Measurements from ENCODE around the gene HDAC5.
"Not testable (repeated sequence)": the region's sequence is repeated elsewhere in the genome, so short reads cannot be mapped to it uniquely, and the experiment has no call there.

Gene HDAC5

DNA sequence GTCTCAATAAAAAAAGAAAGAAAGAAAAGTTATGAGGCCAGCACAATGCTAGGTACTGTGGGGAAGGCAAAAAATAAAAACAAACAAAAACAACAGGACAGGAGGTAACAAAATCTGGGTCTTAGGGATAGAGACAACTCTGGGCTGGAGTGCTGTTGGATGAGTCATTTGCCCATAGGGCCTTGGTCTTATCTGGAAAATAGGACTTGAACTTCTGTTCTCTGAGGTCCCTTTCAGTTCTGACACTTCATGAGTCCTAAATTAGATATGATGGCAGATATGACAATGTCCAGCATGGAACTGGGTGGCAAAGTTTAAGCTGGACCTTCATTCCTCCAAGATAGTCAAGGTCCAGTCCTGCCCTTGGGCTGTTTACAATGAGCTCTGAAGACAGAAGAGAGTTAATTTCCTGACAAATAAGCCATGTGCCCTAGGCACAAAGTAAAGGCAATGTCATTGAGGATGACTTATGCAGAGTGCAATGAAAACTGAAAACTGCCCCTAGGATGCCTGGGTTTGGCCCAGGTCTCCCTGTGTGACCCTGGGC, 8.9 kb upstream of the HDAC5 start:
- Histone ChIP-seq H3K9me3 (ENCODE audit: low read length) (no peaks in the 10 kb centered on the region), H3K27ac (ENCODE audit: low read depth, low read length, poor library complexity, severe bottlenecking) (no peak overlapping the region), H3K36me3 (ENCODE audit: insufficient read depth, low read length) (no peaks in the 10 kb centered on the region), H3K9ac (ENCODE audit: low read length) (no peak overlapping the region), H3K4me1 (ENCODE audit: insufficient read depth, low read length, severe bottlenecking) (no peaks in the 10 kb centered on the region), H2AFZ (ENCODE audit: low read length) (no peak overlapping the region), H3K27me3 (ENCODE audit: insufficient read depth, low read length) (no peaks in the 10 kb centered on the region), H3K4me3 (ENCODE audit: low read depth, low read length, poor library complexity, severe bottlenecking) (no peak overlapping the region), H3K4me2 (ENCODE audit: low read length) (no peak overlapping the region), H3F3A (ENCODE audit: insufficient read depth, low read length) (no peaks in the 10 kb centered on the region), H4K20me1 (ENCODE audit: insufficient read depth, low read length) (no peaks in the 10 kb centered on the region), H3K79me2 (ENCODE audit: insufficient read depth, low read length) (no peaks in the 10 kb centered on the region), H3K9me2 (ENCODE audit: low read depth, low read length) (no peaks in the 10 kb centered on the region)
- TF ChIP-seq EZH2 (IDR thresholded peaks at IDR 0.05; ENCODE audit: borderline replicate concordance, low read length), result no peak
- TF ChIP-seq, protein P1, sequence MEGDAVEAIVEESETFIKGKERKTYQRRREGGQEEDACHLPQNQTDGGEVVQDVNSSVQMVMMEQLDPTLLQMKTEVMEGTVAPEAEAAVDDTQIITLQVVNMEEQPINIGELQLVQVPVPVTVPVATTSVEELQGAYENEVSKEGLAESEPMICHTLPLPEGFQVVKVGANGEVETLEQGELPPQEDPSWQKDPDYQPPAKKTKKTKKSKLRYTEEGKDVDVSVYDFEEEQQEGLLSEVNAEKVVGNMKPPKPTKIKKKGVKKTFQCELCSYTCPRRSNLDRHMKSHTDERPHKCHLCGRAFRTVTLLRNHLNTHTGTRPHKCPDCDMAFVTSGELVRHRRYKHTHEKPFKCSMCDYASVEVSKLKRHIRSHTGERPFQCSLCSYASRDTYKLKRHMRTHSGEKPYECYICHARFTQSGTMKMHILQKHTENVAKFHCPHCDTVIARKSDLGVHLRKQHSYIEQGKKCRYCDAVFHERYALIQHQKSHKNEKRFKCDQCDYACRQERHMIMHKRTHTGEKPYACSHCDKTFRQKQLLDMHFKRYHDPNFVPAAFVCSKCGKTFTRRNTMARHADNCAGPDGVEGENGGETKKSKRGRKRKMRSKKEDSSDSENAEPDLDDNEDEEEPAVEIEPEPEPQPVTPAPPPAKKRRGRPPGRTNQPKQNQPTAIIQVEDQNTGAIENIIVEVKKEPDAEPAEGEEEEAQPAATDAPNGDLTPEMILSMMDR (IDR thresholded peaks at IDR 0.05; ENCODE audit: low read length), result no peak

DNA sequence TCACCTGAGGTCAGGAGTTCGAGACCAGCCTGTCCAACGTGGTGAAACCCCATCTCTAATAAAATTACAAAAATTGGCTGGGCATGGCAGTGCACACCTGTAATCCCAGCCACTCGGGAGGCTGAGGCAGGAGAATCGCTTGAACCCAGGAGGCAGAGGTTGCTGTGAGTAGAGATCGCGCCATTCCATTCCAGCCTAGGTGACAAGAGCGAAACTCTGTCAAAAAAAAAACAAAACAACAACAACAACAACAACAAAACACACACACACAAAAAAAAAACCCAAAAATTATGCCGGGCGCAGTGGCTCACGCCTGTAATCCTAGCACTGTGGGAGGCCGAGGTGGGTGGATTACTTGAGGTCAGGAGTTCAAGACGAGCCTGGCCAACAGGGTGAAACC, 7.9 kb upstream of the HDAC5 start:
- H3K79me2 ChIP-seq (ENCODE audit: insufficient read depth, low read length), result not testable (repeated sequence)

DNA sequence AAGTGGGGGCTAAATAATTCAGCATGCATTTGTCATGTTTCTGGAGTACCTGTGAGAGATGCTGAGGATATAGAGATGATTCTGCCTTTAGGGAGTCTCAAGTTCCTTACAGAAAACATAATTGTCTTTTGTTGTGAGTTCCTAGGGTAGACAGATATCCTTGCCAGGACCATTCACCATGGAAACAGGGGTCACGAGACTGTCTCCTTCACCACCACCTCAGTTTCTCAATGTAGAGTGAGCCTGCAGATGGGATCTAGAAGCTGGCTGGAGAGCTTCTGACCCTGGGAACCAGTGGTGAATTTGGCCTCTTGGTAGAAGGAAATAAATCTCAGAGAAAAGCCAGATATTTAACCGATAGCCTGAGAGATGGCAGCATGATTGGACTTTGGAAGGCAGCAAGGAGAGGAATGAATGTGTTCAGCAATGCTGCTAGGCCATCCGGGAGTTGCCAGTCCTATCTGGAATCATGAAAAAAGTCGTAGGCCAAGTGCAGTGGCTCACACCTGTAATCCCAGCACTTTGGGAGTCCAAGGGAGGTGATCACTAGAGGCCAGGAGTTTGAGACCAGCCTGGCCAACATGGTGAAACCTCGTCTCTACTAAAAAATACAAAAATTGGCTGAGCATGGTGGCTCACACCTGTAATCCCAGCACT, 7.4 kb upstream of the HDAC5 start:
- no peaks in the 10 kb centered on the region for H3K36me3 ChIP-seq (ENCODE audit: insufficient read depth, low read length)
- no peaks in the 10 kb centered on the region for H3K9me2 ChIP-seq (ENCODE audit: low read depth, low read length)
- peaks cover 4% of the 10 kb centered on the region for H3K4me1 ChIP-seq (ENCODE audit: insufficient read depth, low read length, severe bottlenecking)
- H3F3A ChIP-seq (ENCODE audit: insufficient read depth, low read length), result no peaks in the 10 kb centered on the region
- no peak overlapping the region for H3K9ac ChIP-seq (ENCODE audit: low read length)
- no peak overlapping the region for H3K27ac ChIP-seq (ENCODE audit: low read depth, low read length, poor library complexity, severe bottlenecking)
- no peaks in the 10 kb centered on the region for H3K79me2 ChIP-seq (ENCODE audit: insufficient read depth, low read length)
- TF ChIP-seq, protein P1 (IDR thresholded peaks at IDR 0.05; ENCODE audit: low read length), result no peak
- TF ChIP-seq EZH2 (IDR thresholded peaks at IDR 0.05; ENCODE audit: borderline replicate concordance, low read length), result no peak
- H4K20me1 ChIP-seq (ENCODE audit: insufficient read depth, low read length), result no peaks in the 10 kb centered on the region
- H2AFZ ChIP-seq (ENCODE audit: low read length), result no peak overlapping the region
- no peak overlapping the region for H3K4me2 ChIP-seq (ENCODE audit: low read length)
- no peak overlapping the region for H3K4me3 ChIP-seq (ENCODE audit: low read depth, low read length, poor library complexity, severe bottlenecking)
- H3K27me3 ChIP-seq (ENCODE audit: insufficient read depth, low read length), result no peaks in the 10 kb centered on the region
- H3K9me3 ChIP-seq (ENCODE audit: low read length), result no peaks in the 10 kb centered on the region

More for the DNA sequence above, 7.9 kb upstream of the HDAC5 start:
- not testable (repeated sequence) for H3K27ac ChIP-seq (ENCODE audit: low read depth, low read length, poor library complexity, severe bottlenecking); H3K4me1 ChIP-seq (ENCODE audit: insufficient read depth, low read length, severe bottlenecking); H4K20me1 ChIP-seq (ENCODE audit: insufficient read depth, low read length); H3K27me3 ChIP-seq (ENCODE audit: insufficient read depth, low read length); H3K9me2 ChIP-seq (ENCODE audit: low read depth, low read length); H3K4me3 ChIP-seq (ENCODE audit: low read depth, low read length, poor library complexity, severe bottlenecking); H3K36me3 ChIP-seq (ENCODE audit: insufficient read depth, low read length); H3K9ac ChIP-seq (ENCODE audit: low read length); H2AFZ ChIP-seq (ENCODE audit: low read length); H3K9me3 ChIP-seq (ENCODE audit: low read length); H3K4me2 ChIP-seq (ENCODE audit: low read length); H3F3A ChIP-seq (ENCODE audit: insufficient read depth, low read length)

- H3K4me3 ChIP-seq (ENCODE audit: low read depth, low read length, poor library complexity, severe bottlenecking), result no peak overlapping the region
- TF ChIP-seq, protein P1 (IDR thresholded peaks at IDR 0.05; ENCODE audit: low read length), result no peak
- no peak for TF ChIP-seq EZH2 (IDR thresholded peaks at IDR 0.05; ENCODE audit: borderline replicate concordance, low read length)
- H3F3A ChIP-seq (ENCODE audit: insufficient read depth, low read length), result no peaks in the 10 kb centered on the region
- no peak overlapping the region for H2AFZ ChIP-seq (ENCODE audit: low read length)
- no peak overlapping the region for H3K4me2 ChIP-seq (ENCODE audit: low read length)
- no peaks in the 10 kb centered on the region for H3K79me2 ChIP-seq (ENCODE audit: insufficient read depth, low read length)
- H3K36me3 ChIP-seq (ENCODE audit: insufficient read depth, low read length), result no peaks in the 10 kb centered on the region
- no peak overlapping the region for H3K9ac ChIP-seq (ENCODE audit: low read length)
- H3K27ac ChIP-seq (ENCODE audit: low read depth, low read length, poor library complexity, severe bottlenecking), result no peak overlapping the region
- no peaks in the 10 kb centered on the region for H3K9me3 ChIP-seq (ENCODE audit: low read length)
- no peaks in the 10 kb centered on the region for H3K9me2 ChIP-seq (ENCODE audit: low read depth, low read length)
- H3K4me1 ChIP-seq (ENCODE audit: insufficient read depth, low read length, severe bottlenecking), result peaks cover 9% of the 10 kb centered on the region
- no peaks in the 10 kb centered on the region for H4K20me1 ChIP-seq (ENCODE audit: insufficient read depth, low read length)
- no peaks in the 10 kb centered on the region for H3K27me3 ChIP-seq (ENCODE audit: insufficient read depth, low read length)
Observed at GRCh38 chr17:44128383-44128782, 4.9 kb upstream of the HDAC5 start.

Data from OCI-LY1 (cell line).